SK-N-MC (cell line): Measurements from ENCODE around the gene MFSD12.

Experiments used
- EZH2 ChIP-seq: fragments of 200-600 bp; sonication (generic); IDR thresholded peaks from one replicate; pipeline ENCODE4 v1.6.1; 2017; ENCODE audit warnings: antibody characterized with exemption
- FOXP2 ChIP-seq: optimal IDR thresholded peaks from 2 replicates; pipeline ENCODE3; 2011; ENCODE audit warnings: mild to moderate bottlenecking, moderate library complexity; ENCODE audit not compliant: insufficient read depth; ENCODE audit errors: extremely low read length, control extremely low read depth
- POLR2AphosphoS5 ChIP-seq: IDR thresholded peaks from 2 replicates; pipeline ENCODE4 v1.6.1; 2012; ENCODE audit warnings: mild to moderate bottlenecking, low read depth, low read length, borderline replicate concordance

DNA sequence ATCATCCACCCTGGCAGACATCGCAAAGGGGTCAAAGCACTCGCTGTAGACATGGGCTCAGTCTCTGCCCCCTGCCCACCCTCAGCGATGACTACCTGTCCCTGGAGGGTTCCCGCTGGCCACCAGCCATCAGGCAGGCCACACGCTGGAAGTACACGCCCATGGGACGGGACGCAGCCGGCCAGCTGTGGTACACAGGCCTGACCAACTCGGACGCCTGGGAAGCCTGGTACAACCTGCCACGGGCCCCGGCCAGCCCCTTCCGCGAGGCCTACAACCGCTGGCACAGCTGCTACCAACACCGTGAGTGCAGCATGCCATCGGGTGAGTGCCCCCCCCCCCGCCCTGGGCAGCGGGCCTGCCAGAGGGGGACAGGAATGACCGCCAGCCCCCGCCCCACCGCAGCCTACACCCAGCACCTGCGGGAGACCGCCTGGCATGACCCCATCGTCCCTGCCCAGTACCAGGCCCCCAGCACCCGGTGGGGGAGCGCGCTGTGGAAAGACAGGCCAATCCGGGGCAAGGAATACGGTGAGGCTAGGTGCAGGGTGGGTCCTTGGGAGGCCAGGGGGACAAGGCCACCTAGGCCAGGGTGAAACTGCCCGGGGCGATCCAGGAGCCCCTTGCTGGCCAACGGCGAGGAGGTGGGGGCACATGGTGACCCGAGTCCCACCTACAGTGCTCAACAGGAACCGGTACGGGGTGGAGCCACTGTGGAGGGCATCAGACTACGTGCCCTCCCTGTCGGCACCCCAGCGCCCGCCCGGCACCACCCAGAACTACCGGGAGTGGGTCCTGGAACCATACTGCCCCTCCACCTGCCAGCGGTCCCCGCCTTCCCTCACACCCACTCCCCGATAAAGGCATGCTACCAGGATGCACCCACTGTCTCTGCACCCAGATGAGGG lies 14.0 kb downstream of the MFSD12 start:
- TF ChIP-seq POLR2AphosphoS5 (no peak), FOXP2 (no peak), EZH2 (no peak)
